Gastroesophageal sphincter (tissue), 4 donors: ENCODE measurements around the gene RTKN. TPM values are rescaled to one million over a fixed set of nuclear protein-coding genes. Genes with fewer than 3 reads are reported as not detected.

Experiments
- ATAC-seq: fragments of 150-250 bp; one replicate; pipeline ENCODE4 v1.9.1; 2016; ENCODE audit warnings: mild to moderate bottlenecking, moderate library complexity
- H3K27ac ChIP-seq, 4 donors: fragments of 200-600 bp; sonication (generic) in 3 of 4; 1 replicate in 3 of 4; 2 replicates in 1 of 4; pipeline ENCODE4 v1.5.1; 2016 to 2019
- H3K27me3 ChIP-seq: fragments of 200-600 bp; sonication (generic); one replicate; pipeline ENCODE4 v1.5.1; 2019
- H3K36me3 ChIP-seq, 2 donors: fragments of 200-600 bp; sonication (generic); one replicate each; pipeline ENCODE4 v1.5.1; 2019; ENCODE audit warnings: control low read depth in 1 of 2
- H3K4me1 ChIP-seq, 3 donors: fragments of 200-600 bp; sonication (generic); 1 replicate in 2 of 3; 2 replicates in 1 of 3; pipeline ENCODE4 v1.5.1; 2016 to 2019; ENCODE audit warnings: control low read depth in 2 of 3
- H3K4me3 ChIP-seq, 2 donors: fragments of 200-600 bp; sonication (generic); one replicate each; pipeline ENCODE4 v1.5.1; 2019; ENCODE audit warnings: mild to moderate bottlenecking in 1 of 2, moderate library complexity in 1 of 2
- H3K9me3 ChIP-seq, 3 donors: fragments of 200-600 bp; sonication (generic); one replicate each; pipeline ENCODE4 v1.5.1; 2017 to 2019; ENCODE audit warnings: control low read depth in 2 of 3
- EP300 ChIP-seq: sonication (generic); formaldehyde crosslinking; IDR thresholded peaks from one replicate; pipeline ENCODE4 v1.6.1; 2017; ENCODE audit warnings: antibody characterized with exemption, mild to moderate bottlenecking
- POLR2A ChIP-seq, 2 donors: fragments of 450-650 bp; IDR thresholded peaks; one replicate each; pipeline ENCODE4 v1.6.1; 2017; ENCODE audit warnings: antibody characterized with exemption in 2 of 2, mild to moderate bottlenecking in 2 of 2, moderate library complexity in 1 of 2
- POLR2AphosphoS5 ChIP-seq: sonication (generic); formaldehyde crosslinking; IDR thresholded peaks from one replicate; pipeline ENCODE4 v1.6.1; 2017; ENCODE audit warnings: antibody characterized with exemption
- WGBS, 2 donors: methylation state at CpG; one replicate each; pipeline ENCODE4 v1.1.5; 2018; ENCODE audit warnings: low coverage in 1 of 2; 5-methylcytosine and 5-hydroxymethylcytosine counted together
- total RNA-seq, 4 donors: library from RNA; depleted of rRNA; stranded (reverse); fragments of >200 nt; gene quantifications; one replicate each; pipeline ENCODE4 v1.1.0, GENCODE V29; 2016
- TF ChIP-seq, protein P1 (sequence below), 4 experiments: fragments of 200-600 bp in 2 of 4; fragments of 450-650 bp in 2 of 4; sonication (generic) in 1 of 4; IDR thresholded peaks; one replicate each; pipeline ENCODE4 v1.5.1; 2017 to 2019; ENCODE audit warnings: antibody characterized with exemption in 4 of 4, mild to moderate bottlenecking in 2 of 4, moderate library complexity in 2 of 4

The RTKN gene
- total RNA-seq, 4 donors from 2014 or later: 10.9 to 17.3 (median 14.0) TPM

- Histone ChIP-seq H3K36me3 (peaks cover 0 to 10% of the 10 kb centered on the region in 2 donors), H3K27ac (peak overlapping the region; percentile 52 to 69 (median 67)), H3K4me3 (no peak overlapping the region), H3K9me3 (no peaks in the 10 kb centered on the region), H3K27me3 (no peaks in the 10 kb centered on the region), H3K4me1 (peaks cover 0 to 97% (median 26%) of the 10 kb centered on the region in 3 donors)
- TF ChIP-seq, protein P1, sequence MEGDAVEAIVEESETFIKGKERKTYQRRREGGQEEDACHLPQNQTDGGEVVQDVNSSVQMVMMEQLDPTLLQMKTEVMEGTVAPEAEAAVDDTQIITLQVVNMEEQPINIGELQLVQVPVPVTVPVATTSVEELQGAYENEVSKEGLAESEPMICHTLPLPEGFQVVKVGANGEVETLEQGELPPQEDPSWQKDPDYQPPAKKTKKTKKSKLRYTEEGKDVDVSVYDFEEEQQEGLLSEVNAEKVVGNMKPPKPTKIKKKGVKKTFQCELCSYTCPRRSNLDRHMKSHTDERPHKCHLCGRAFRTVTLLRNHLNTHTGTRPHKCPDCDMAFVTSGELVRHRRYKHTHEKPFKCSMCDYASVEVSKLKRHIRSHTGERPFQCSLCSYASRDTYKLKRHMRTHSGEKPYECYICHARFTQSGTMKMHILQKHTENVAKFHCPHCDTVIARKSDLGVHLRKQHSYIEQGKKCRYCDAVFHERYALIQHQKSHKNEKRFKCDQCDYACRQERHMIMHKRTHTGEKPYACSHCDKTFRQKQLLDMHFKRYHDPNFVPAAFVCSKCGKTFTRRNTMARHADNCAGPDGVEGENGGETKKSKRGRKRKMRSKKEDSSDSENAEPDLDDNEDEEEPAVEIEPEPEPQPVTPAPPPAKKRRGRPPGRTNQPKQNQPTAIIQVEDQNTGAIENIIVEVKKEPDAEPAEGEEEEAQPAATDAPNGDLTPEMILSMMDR (IDR thresholded peaks at IDR 0.05): no peak
- TF ChIP-seq POLR2A (IDR thresholded peaks at IDR 0.05) (no peak), EP300 (no peak), POLR2AphosphoS5 (peak; percentile 65)
- 0 to 7% methylated on average over 1 of the region's 1 CpG for WGBS, 2 donors
- peak; percentile 69 for ATAC-seq
Measured at GRCh38 chr2:74383254-74383653, 58.5 kb downstream of the RTKN start.

DNA sequence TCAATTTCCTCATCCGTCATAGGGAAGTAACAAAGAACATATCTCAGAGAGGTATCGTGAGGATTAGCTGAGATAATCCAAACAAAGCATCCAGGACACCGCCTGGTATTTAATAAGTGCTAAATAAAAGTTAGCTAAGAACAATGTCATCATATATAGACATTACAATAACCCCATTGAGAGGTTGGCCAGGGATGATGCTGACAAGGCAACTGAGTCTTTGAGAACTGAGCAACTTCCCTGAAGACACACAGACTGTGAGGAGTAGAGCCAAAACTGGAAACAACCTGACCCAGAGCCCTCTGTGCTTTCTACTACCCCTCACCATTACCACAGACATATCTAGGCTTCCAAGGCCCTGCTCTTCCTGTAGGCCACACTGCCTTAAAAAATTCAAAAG, 60.0 kb downstream of the RTKN start:
- no peaks in the 10 kb centered on the region for H3K27me3 ChIP-seq
- no peak overlapping the region for H3K4me3 ChIP-seq
- TF ChIP-seq, protein P1 (IDR thresholded peaks at IDR 0.05): no peak
- no peak for TF ChIP-seq POLR2A (IDR thresholded peaks at IDR 0.05)
- no peak for TF ChIP-seq POLR2AphosphoS5
- TF ChIP-seq EP300: no peak
- H3K27ac ChIP-seq: peak overlapping the region in 1 of 4 donors; percentile 16
- peaks cover 0 to 25% of the 10 kb centered on the region in 2 donors for H3K36me3 ChIP-seq
- ATAC-seq: no peak
- no peaks in the 10 kb centered on the region for H3K9me3 ChIP-seq
- peaks cover 0 to 84% (median 26%) of the 10 kb centered on the region in 3 donors for H3K4me1 ChIP-seq
- WGBS, 2 donors: 6 to 86% methylated on average over 2 to 3 of the region's 3 CpGs

- peaks cover 0 to 35% of the 10 kb centered on the region in 2 donors for H3K36me3 ChIP-seq
- H3K4me1 ChIP-seq: peaks cover 0 to 77% (median 26%) of the 10 kb centered on the region in 3 donors
- WGBS, 2 donors: 33% methylated on average over 5 of the region's 14 CpGs; no CpG with 5 or more reads in 1 of the 2 donors
- TF ChIP-seq POLR2AphosphoS5 (peak; percentile 10), EP300 (no peak), POLR2A (IDR thresholded peaks at IDR 0.05) (no peak)
- TF ChIP-seq, protein P1 (IDR thresholded peaks at IDR 0.05): no peak
- no peaks in the 10 kb centered on the region for H3K9me3 ChIP-seq
- peak; percentile 73 for ATAC-seq
- H3K4me3 ChIP-seq: peak within 1 kb of the TSS; percentile 44 to 54
- no peaks in the 10 kb centered on the region for H3K27me3 ChIP-seq
- H3K27ac ChIP-seq: peak within 1 kb of the TSS in 3 of 4 donors; percentile 53 to 77 (median 55)
Measured at GRCh38 chr2:74379851-74380789, 61.6 kb downstream of the RTKN start, which contains the start of gene DCTN1. Gene DCTN1 (minus strand): TSS chr2:74380311. CDS start chr2:74380037, 274 bp downstream.

GRCh38 chr2:74378007-74378406, 63.7 kb downstream of the RTKN start:
- H3K9me3 ChIP-seq: no peaks in the 10 kb centered on the region
- H3K4me3 ChIP-seq: no peak overlapping the region
- H3K27ac ChIP-seq: no peak overlapping the region
- ATAC-seq: no peak
- H3K4me1 ChIP-seq: peaks cover 0 to 77% (median 29%) of the 10 kb centered on the region in 3 donors
- no peaks in the 10 kb centered on the region for H3K27me3 ChIP-seq
- WGBS, 2 donors: 94 to 96% methylated on average over 6 to 8 of the region's 10 CpGs
- TF ChIP-seq EP300 (no peak), POLR2A (IDR thresholded peaks at IDR 0.05) (no peak), POLR2AphosphoS5 (no peak)
- TF ChIP-seq, protein P1 (IDR thresholded peaks at IDR 0.05): no peak
- peaks cover 0 to 28% of the 10 kb centered on the region in 2 donors for H3K36me3 ChIP-seq
